Measurements from ENCODE around the gene PROSER3. TPM values are rescaled to one million over a fixed set of nuclear protein-coding genes. Genes with fewer than 3 reads are reported as not detected.
A peak's percentile ranks its signal among the peaks of the same experiment; 100 is the strongest.

Gene PROSER3
- total RNA-seq, 1 donor from 2014 or later = 15.0 TPM

DNA sequence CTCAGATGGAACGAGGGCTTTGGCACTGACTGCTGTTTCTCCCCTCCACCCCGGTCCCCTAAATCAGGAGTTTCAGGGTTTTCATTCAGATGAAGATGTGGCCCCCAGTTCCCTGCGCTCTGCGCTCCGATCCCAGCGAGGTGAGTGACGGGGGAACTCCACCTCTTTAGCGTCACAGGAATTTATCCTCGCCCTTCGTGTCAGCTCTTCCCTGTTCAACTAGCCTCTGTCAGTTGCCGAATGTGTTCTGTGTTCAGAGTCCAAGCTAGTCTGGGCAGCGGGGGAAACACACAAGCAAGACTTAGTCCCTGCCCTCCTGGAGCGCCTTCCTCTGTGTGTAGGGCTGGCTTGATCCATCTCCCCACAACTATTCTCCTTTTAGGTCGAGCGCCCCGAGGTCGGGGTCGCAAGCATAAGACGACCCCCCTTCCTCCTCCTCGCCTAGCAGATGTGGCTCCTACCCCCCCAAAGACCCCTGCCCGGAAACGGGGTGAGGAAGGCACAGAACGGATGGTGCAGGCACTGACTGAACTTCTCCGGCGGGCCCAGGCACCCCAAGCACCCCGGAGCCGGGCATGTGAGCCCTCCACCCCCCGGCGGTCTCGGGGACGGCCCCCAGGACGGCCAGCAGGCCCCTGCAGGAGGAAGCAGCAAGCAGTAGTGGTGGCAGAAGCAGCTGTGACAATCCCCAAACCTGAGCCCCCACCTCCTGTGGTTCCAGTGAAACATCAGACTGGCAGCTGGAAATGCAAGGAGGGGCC, 38.4 kb upstream of the PROSER3 start:
- TF ChIP-seq, protein P1, sequence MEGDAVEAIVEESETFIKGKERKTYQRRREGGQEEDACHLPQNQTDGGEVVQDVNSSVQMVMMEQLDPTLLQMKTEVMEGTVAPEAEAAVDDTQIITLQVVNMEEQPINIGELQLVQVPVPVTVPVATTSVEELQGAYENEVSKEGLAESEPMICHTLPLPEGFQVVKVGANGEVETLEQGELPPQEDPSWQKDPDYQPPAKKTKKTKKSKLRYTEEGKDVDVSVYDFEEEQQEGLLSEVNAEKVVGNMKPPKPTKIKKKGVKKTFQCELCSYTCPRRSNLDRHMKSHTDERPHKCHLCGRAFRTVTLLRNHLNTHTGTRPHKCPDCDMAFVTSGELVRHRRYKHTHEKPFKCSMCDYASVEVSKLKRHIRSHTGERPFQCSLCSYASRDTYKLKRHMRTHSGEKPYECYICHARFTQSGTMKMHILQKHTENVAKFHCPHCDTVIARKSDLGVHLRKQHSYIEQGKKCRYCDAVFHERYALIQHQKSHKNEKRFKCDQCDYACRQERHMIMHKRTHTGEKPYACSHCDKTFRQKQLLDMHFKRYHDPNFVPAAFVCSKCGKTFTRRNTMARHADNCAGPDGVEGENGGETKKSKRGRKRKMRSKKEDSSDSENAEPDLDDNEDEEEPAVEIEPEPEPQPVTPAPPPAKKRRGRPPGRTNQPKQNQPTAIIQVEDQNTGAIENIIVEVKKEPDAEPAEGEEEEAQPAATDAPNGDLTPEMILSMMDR (IDR thresholded peaks at IDR 0.05; ENCODE audit: unreplicated experiment) = no peak
- peaks cover 18% of the 10 kb centered on the region for H3K27me3 Mint-ChIP-seq (ENCODE audit: unreplicated experiment)
- DNase-seq (ENCODE audit: low spot score) = no peak
- H3K27ac Mint-ChIP-seq (ENCODE audit: unreplicated experiment) = peak overlapping the region; percentile 23
- peaks cover 20% of the 10 kb centered on the region for H3K36me3 Mint-ChIP-seq (ENCODE audit: low read depth, unreplicated experiment)
- H3K4me3 Mint-ChIP-seq (ENCODE audit: unreplicated experiment) = peak overlapping the region; percentile 95
- H3K4me1 Mint-ChIP-seq (ENCODE audit: unreplicated experiment) = peaks cover 22% of the 10 kb centered on the region
- H3K9me3 Mint-ChIP-seq (ENCODE audit: unreplicated experiment) = no peaks in the 10 kb centered on the region

DNA sequence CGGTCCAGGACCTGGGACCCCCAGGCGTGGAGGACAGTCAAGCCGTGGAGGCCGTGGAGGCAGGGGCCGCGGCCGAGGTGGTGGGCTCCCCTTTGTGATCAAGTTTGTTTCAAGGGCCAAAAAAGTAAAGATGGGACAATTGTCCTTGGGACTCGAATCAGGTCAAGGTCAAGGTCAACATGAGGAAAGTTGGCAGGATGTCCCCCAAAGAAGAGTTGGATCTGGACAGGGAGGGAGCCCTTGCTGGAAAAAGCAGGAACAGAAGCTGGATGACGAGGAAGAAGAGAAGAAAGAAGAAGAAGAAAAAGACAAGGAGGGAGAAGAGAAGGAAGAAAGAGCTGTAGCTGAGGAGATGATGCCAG, 37.8 kb upstream of the PROSER3 start:
- no peak for DNase-seq (ENCODE audit: low spot score)
- TF ChIP-seq, protein P1 (IDR thresholded peaks at IDR 0.05; ENCODE audit: unreplicated experiment) = no peak
- Mint-ChIP-seq H3K4me3 (ENCODE audit: unreplicated experiment) (peak overlapping the region; percentile 42), H3K4me1 (ENCODE audit: unreplicated experiment) (peaks cover 19% of the 10 kb centered on the region), H3K9me3 (ENCODE audit: unreplicated experiment) (no peaks in the 10 kb centered on the region), H3K27ac (ENCODE audit: unreplicated experiment) (peak overlapping the region; percentile 86), H3K27me3 (ENCODE audit: unreplicated experiment) (peaks cover 18% of the 10 kb centered on the region), H3K36me3 (ENCODE audit: low read depth, unreplicated experiment) (peaks cover 24% of the 10 kb centered on the region)

DNA sequence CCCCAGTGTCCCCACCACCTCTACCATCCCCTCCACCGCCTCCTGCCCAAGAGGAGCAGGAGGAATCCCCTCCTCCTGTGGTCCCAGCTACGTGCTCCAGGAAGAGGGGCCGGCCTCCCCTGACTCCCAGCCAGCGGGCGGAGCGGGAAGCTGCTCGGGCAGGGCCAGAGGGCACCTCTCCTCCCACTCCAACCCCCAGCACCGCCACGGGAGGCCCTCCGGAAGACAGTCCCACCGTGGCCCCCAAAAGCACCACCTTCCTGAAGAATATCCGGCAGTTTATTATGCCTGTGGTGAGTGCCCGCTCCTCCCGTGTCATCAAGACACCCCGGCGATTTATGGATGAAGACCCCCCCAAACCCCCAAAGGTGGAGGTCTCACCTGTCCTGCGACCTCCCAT, 37.3 kb upstream of the PROSER3 start:
- TF ChIP-seq, protein P1 (IDR thresholded peaks at IDR 0.05; ENCODE audit: unreplicated experiment) = no peak
- Mint-ChIP-seq H3K36me3 (ENCODE audit: low read depth, unreplicated experiment) (peaks cover 29% of the 10 kb centered on the region), H3K27me3 (ENCODE audit: unreplicated experiment) (peaks cover 20% of the 10 kb centered on the region), H3K4me1 (ENCODE audit: unreplicated experiment) (peaks cover 19% of the 10 kb centered on the region), H3K27ac (ENCODE audit: unreplicated experiment) (no peak overlapping the region), H3K9me3 (ENCODE audit: unreplicated experiment) (no peaks in the 10 kb centered on the region), H3K4me3 (ENCODE audit: unreplicated experiment) (no peak overlapping the region)
- no peak for DNase-seq (ENCODE audit: low spot score)

DNA sequence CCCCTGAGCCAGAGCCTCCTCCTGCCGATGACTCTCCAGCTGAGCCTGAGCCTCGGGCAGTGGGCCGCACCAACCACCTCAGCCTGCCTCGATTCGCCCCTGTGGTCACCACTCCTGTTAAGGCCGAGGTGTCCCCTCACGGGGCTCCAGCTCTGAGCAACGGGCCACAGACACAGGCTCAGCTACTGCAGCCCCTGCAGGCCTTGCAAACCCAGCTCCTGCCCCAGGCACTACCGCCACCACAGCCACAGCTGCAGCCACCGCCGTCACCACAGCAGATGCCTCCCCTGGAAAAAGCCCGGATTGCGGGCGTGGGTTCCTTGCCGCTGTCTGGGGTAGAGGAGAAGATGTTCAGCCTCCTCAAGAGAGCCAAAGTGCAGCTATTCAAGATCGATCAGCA, 36.6 kb upstream of the PROSER3 start:
- TF ChIP-seq, protein P1 (IDR thresholded peaks at IDR 0.05; ENCODE audit: unreplicated experiment) = no peak
- peak overlapping the region; percentile 37 for H3K4me3 Mint-ChIP-seq (ENCODE audit: unreplicated experiment)
- H3K9me3 Mint-ChIP-seq (ENCODE audit: unreplicated experiment) = no peaks in the 10 kb centered on the region
- H3K27me3 Mint-ChIP-seq (ENCODE audit: unreplicated experiment) = peaks cover 18% of the 10 kb centered on the region
- H3K27ac Mint-ChIP-seq (ENCODE audit: unreplicated experiment) = peak overlapping the region; percentile 13
- peaks cover 36% of the 10 kb centered on the region for H3K36me3 Mint-ChIP-seq (ENCODE audit: low read depth, unreplicated experiment)
- peaks cover 14% of the 10 kb centered on the region for H3K4me1 Mint-ChIP-seq (ENCODE audit: unreplicated experiment)
- DNase-seq (ENCODE audit: low spot score) = no peak

DNA sequence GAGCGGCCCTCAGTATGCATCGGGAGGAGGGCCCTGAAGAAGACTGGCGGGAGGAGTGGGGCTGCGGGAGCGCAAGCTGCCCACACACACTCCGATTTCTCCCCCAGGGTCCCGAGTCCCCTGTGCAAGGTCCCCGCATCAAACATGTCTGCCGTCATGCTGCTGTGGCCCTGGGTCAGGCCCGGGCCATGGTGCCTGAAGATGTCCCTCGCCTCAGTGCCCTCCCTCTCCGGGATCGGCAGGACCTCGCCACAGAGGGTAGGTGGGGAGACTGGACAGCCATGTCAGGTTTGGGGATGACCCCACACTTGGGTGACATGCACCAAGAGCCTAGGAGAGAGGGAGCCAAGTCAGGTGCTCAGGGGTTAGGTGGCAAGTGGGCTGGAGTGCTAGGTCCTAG, 35.5 kb upstream of the PROSER3 start:
- Mint-ChIP-seq H3K4me1 (ENCODE audit: unreplicated experiment) (peaks cover 9% of the 10 kb centered on the region), H3K9me3 (ENCODE audit: unreplicated experiment) (no peaks in the 10 kb centered on the region), H3K27me3 (ENCODE audit: unreplicated experiment) (peaks cover 13% of the 10 kb centered on the region), H3K27ac (ENCODE audit: unreplicated experiment) (no peak overlapping the region), H3K36me3 (ENCODE audit: low read depth, unreplicated experiment) (peaks cover 43% of the 10 kb centered on the region), H3K4me3 (ENCODE audit: unreplicated experiment) (no peak overlapping the region)
- TF ChIP-seq, protein P1 (IDR thresholded peaks at IDR 0.05; ENCODE audit: unreplicated experiment) = no peak
- no peak for DNase-seq (ENCODE audit: low spot score)

Data from endothelial cell (in vitro differentiated cells).